Erythroblast (primary cell): Measurements from ENCODE around the gene HOXC5.

Experiments used
- GATA1 ChIP-seq: IDR thresholded peaks from 2 replicates; pipeline ENCODE4 v1.6.1; 2011; ENCODE audit warnings: low read depth, mild to moderate bottlenecking, control low read depth, low read length, moderate library complexity
- POLR2A ChIP-seq: IDR thresholded peaks from 2 replicates; pipeline ENCODE4 v1.6.1; 2011; ENCODE audit warnings: mild to moderate bottlenecking, low read length

GRCh38 chr12:54007538-54008259 is 25.2 kb upstream of the HOXC5 start:
- TF ChIP-seq POLR2A = no peak
- no peak for TF ChIP-seq GATA1
